Endodermal cell (in vitro differentiated cells): ENCODE measurements around the gene UGP2. TPM values are rescaled to one million over a fixed set of nuclear protein-coding genes. Genes with fewer than 3 reads are reported as not detected.

Experiments used
- DNase-seq: peaks from one replicate; pipeline ENCODE4 v3.0.0-alpha.2; 2017
- H3K27ac ChIP-seq: 2 replicates; pipeline ENCODE4 v1.5.1; 2013; ENCODE audit warnings: mild to moderate bottlenecking, low read depth, low read length, moderate library complexity
- H3K27me3 ChIP-seq: 2 replicates; pipeline ENCODE4 v1.6.1; 2013; ENCODE audit warnings: mild to moderate bottlenecking, low read length, moderate library complexity; ENCODE audit not compliant: insufficient read depth, control insufficient read depth, poor library complexity, severe bottlenecking
- H3K36me3 ChIP-seq: 2 replicates; pipeline ENCODE4 v1.7.0; 2013; ENCODE audit warnings: mild to moderate bottlenecking, low read length, moderate library complexity; ENCODE audit not compliant: control insufficient read depth, insufficient read depth
- H3K4me1 ChIP-seq: one replicate; pipeline ENCODE4 v1.7.0; 2013; ENCODE audit warnings: low read length; ENCODE audit not compliant: control insufficient read depth, insufficient read depth
- H3K4me3 ChIP-seq: 2 replicates; pipeline ENCODE4 v1.5.1; 2013; ENCODE audit warnings: mild to moderate bottlenecking, low read length, moderate library complexity
- H3K9ac ChIP-seq: 2 replicates; pipeline ENCODE4 v1.6.1; 2013; ENCODE audit warnings: mild to moderate bottlenecking, low read length, moderate library complexity; ENCODE audit not compliant: poor library complexity, severe bottlenecking; ENCODE audit errors: extremely low read depth
- H3K9me3 ChIP-seq: 2 replicates; pipeline ENCODE4 v1.6.1; 2013; ENCODE audit warnings: mild to moderate bottlenecking, low read length, moderate library complexity; ENCODE audit not compliant: control insufficient read depth
- H3K27ac Mint-ChIP-seq: 2 replicates; pipeline ENCODE4 v1.8.0; 2020; ENCODE audit warnings: mixed read lengths
- H3K27me3 Mint-ChIP-seq: 2 replicates; pipeline ENCODE4 v1.8.0; 2021; ENCODE audit warnings: mild to moderate bottlenecking, mixed read lengths; ENCODE audit not compliant: insufficient read depth
- H3K36me3 Mint-ChIP-seq: 2 replicates; pipeline ENCODE4 v1.8.0; 2020; ENCODE audit warnings: low read depth, mixed read lengths
- H3K4me1 Mint-ChIP-seq: 2 replicates; pipeline ENCODE4 v1.8.0; 2020; ENCODE audit warnings: mixed read lengths
- H3K4me3 Mint-ChIP-seq: 2 replicates; pipeline ENCODE4 v1.8.0; 2020; ENCODE audit warnings: mild to moderate bottlenecking, moderate library complexity, mixed read lengths
- H3K9me3 Mint-ChIP-seq: 2 replicates; pipeline ENCODE4 v1.8.0; 2020; ENCODE audit warnings: mild to moderate bottlenecking, mixed read lengths
- CTCF ChIP-seq: fragments of 200-600 bp; sonication (generic); conservative IDR thresholded peaks from 2 replicates; pipeline ENCODE4 v1.5.0; 2021; ENCODE audit warnings: antibody characterized with exemption, mild to moderate bottlenecking
- WGBS, 2 experiments: methylation state at CpG; one replicate each; pipeline versions ENCODE4 v1.1.5 to v1.1.7; 2013; ENCODE audit warnings: missing lambda C conversion rate in 2 of 2, mixed read lengths in 1 of 2; ENCODE audit not compliant: insufficient coverage in 1 of 2, insufficient read length in 1 of 2; 5-methylcytosine and 5-hydroxymethylcytosine counted together
- total RNA-seq, 2 donors: library from RNA; stranded (reverse); fragmentation: NEBNext Ultra II Directional in 1 of 2; extraction: Animal tissue kit (Norgen Biotek cat#: 25700) in 1 of 2; gene quantifications; 2 replicates in 1 of 2; 3 replicates in 1 of 2; pipeline ENCODE4 v1.2.1, GENCODE V29; 2021

UGP2 gene
- total RNA-seq, 2 donors from 2014 or later = 104 to 136 TPM

- Histone ChIP-seq H3K9ac (no peak overlapping the region), H3K4me3 (no peak overlapping the region), H3K36me3 (peaks cover 66% of the 10 kb centered on the region), H3K27me3 (no peaks in the 10 kb centered on the region), H3K9me3 (no peaks in the 10 kb centered on the region), H3K4me1 (peaks cover 6% of the 10 kb centered on the region), H3K27ac (no peak overlapping the region)
- Mint-ChIP-seq H3K36me3 (peaks cover 42% of the 10 kb centered on the region), H3K9me3 (no peaks in the 10 kb centered on the region), H3K27ac (peak overlapping the region; percentile 50), H3K4me1 (peaks cover 23% of the 10 kb centered on the region), H3K4me3 (no peak overlapping the region), H3K27me3 (no peaks in the 10 kb centered on the region)
- DNase-seq = no peak
- TF ChIP-seq CTCF = no peak
- 84 to 89% methylated on average over 2 of the region's 2 CpGs for WGBS, 2 experiments
Observed at GRCh38 chr2:63866009-63866709, 24.5 kb downstream of the UGP2 start.

- no peaks in the 10 kb centered on the region for H3K4me1 ChIP-seq
- no peak for TF ChIP-seq CTCF
- H3K36me3 ChIP-seq = peaks cover 64% of the 10 kb centered on the region
- H3K9me3 ChIP-seq = peaks cover 19% of the 10 kb centered on the region
- peaks cover 51% of the 10 kb centered on the region for H3K36me3 Mint-ChIP-seq
- DNase-seq = no peak
- 94 to 96% methylated on average over 4 of the region's 4 CpGs for WGBS, 2 experiments
- no peak overlapping the region for H3K9ac ChIP-seq
- H3K27me3 Mint-ChIP-seq = no peaks in the 10 kb centered on the region
- no peaks in the 10 kb centered on the region for H3K27me3 ChIP-seq
- no peak overlapping the region for H3K27ac ChIP-seq
- H3K4me3 Mint-ChIP-seq = no peak overlapping the region
- H3K9me3 Mint-ChIP-seq = peaks cover 12% of the 10 kb centered on the region
- H3K27ac Mint-ChIP-seq = no peak overlapping the region
- H3K4me3 ChIP-seq = no peak overlapping the region
- H3K4me1 Mint-ChIP-seq = peaks cover 18% of the 10 kb centered on the region
Observed at GRCh38 chr2:63870679-63871078, 29.0 kb downstream of the UGP2 start.

GRCh38 chr2:63871864-63872263 is 30.2 kb downstream of the UGP2 start:
- WGBS, 2 experiments = 96 to 97% methylated on average over 3 to 4 of the region's 4 CpGs
- Histone ChIP-seq H3K36me3 (peaks cover 64% of the 10 kb centered on the region), H3K4me3 (no peak overlapping the region), H3K4me1 (no peaks in the 10 kb centered on the region), H3K27me3 (no peaks in the 10 kb centered on the region), H3K9me3 (peaks cover 19% of the 10 kb centered on the region), H3K9ac (no peak overlapping the region), H3K27ac (no peak overlapping the region)
- Mint-ChIP-seq H3K36me3 (peaks cover 57% of the 10 kb centered on the region), H3K9me3 (peaks cover 12% of the 10 kb centered on the region), H3K27ac (peak overlapping the region; percentile 8), H3K4me1 (peaks cover 10% of the 10 kb centered on the region), H3K4me3 (no peak overlapping the region), H3K27me3 (no peaks in the 10 kb centered on the region)
- no peak for TF ChIP-seq CTCF
- DNase-seq = no peak
